HK-2 (cell line): ENCODE data around the gene MACO1.
A peak's percentile ranks its signal among the peaks of the same experiment; 100 is the strongest.

Experiments
- DNase-seq: peaks from one replicate; pipeline ENCODE4 v3.0.0-alpha.2; 2018; ENCODE audit not compliant: unreplicated experiment

The MACO1 gene

GRCh38 chr1:25543005-25543424, 112.3 kb downstream of the MACO1 start:
- DNase-seq: no peak

- peak; percentile 72 for DNase-seq
Observed at GRCh38 chr1:25543425-25544242, 112.9 kb downstream of the MACO1 start, which contains the start of gene LDLRAP1. Gene LDLRAP1 (plus strand): TSS chr1:25543606. CDS start chr1:25543699, 93 bp downstream.

GRCh38 chr1:25544243-25544764, 113.6 kb downstream of the MACO1 start:
- DNase-seq: no peak

GRCh38 chr1:25544819-25545218, 114.1 kb downstream of the MACO1 start:
- DNase-seq: no peak

GRCh38 chr1:25545767-25546166, 115.1 kb downstream of the MACO1 start:
- DNase-seq: no peak

GRCh38 chr1:25546193-25546592, 115.5 kb downstream of the MACO1 start:
- no peak for DNase-seq

- no peak for DNase-seq
Observed at GRCh38 chr1:25548601-25549000, 117.9 kb downstream of the MACO1 start.

- peak; percentile 92 for DNase-seq
Observed at GRCh38 chr1:25549273-25550154, 118.8 kb downstream of the MACO1 start.
